Measurements from ENCODE around the gene GLRX. TPM values are rescaled to one million over a fixed set of nuclear protein-coding genes. Genes with fewer than 3 reads are reported as not detected.
A peak's percentile ranks its signal among the peaks of the same experiment; 100 is the strongest.

Gene GLRX
- total RNA-seq, 1 donor from 2014 or later, result 88.4 TPM

GRCh38 chr5:95808013-95808685 is 14.4 kb downstream of the GLRX start:
- ATAC-seq (no peak), DNase-seq (no peak)
- H3K36me3 ChIP-seq, result peaks cover 1% of the 10 kb centered on the region
- peaks cover 49% of the 10 kb centered on the region for H3K4me1 ChIP-seq
- H3K4me3 ChIP-seq, result no peak overlapping the region
- TF ChIP-seq CTCF (IDR thresholded peaks at IDR 0.05), result no peak
- no peaks in the 10 kb centered on the region for H3K27me3 ChIP-seq
- intact Hi-C loops (cut with DNase I), result no loop called here
- H3K9me3 ChIP-seq, result no peaks in the 10 kb centered on the region
- H3K27ac ChIP-seq, result peak overlapping the region; percentile 48

- no peak for TF ChIP-seq CTCF (IDR thresholded peaks at IDR 0.05)
- Histone ChIP-seq H3K4me1 (peaks cover 34% of the 10 kb centered on the region), H3K36me3 (no peaks in the 10 kb centered on the region), H3K27ac (no peak overlapping the region), H3K27me3 (no peaks in the 10 kb centered on the region), H3K9me3 (no peaks in the 10 kb centered on the region), H3K4me3 (no peak overlapping the region)
- DNase-seq, result no peak
- intact Hi-C loops (cut with DNase I), result no loop called here
- ATAC-seq, result no peak
These were observed 15.8 kb downstream of the GLRX start for GRCh38 chr5:95806687-95807086.

- H3K9me3 ChIP-seq, result no peaks in the 10 kb centered on the region
- H3K4me1 ChIP-seq, result peaks cover 17% of the 10 kb centered on the region
- no peak for TF ChIP-seq CTCF (IDR thresholded peaks at IDR 0.05)
- H3K27me3 ChIP-seq, result no peaks in the 10 kb centered on the region
- no peak overlapping the region for H3K27ac ChIP-seq
- DNase-seq, result no peak
- intact Hi-C loops (cut with DNase I), result no loop called here
- no peaks in the 10 kb centered on the region for H3K36me3 ChIP-seq
- no peak overlapping the region for H3K4me3 ChIP-seq
- ATAC-seq, result no peak
These were observed 17.6 kb downstream of the GLRX start for GRCh38 chr5:95804736-95805539.

GRCh38 chr5:95803271-95804148 is 19.0 kb downstream of the GLRX start:
- Histone ChIP-seq H3K4me3 (no peak overlapping the region), H3K4me1 (peaks cover 7% of the 10 kb centered on the region), H3K36me3 (no peaks in the 10 kb centered on the region), H3K27me3 (no peaks in the 10 kb centered on the region), H3K27ac (no peak overlapping the region), H3K9me3 (no peaks in the 10 kb centered on the region)
- intact Hi-C loops (cut with DNase I), result no loop called here
- peak; percentile 51 for ATAC-seq
- no peak for TF ChIP-seq CTCF (IDR thresholded peaks at IDR 0.05)
- DNase-seq, result no peak

GRCh38 chr5:95801961-95802360 is 20.6 kb downstream of the GLRX start:
- intact Hi-C loops (cut with DNase I), result no loop called here
- H3K4me1 ChIP-seq, result no peaks in the 10 kb centered on the region
- H3K27me3 ChIP-seq, result no peaks in the 10 kb centered on the region
- TF ChIP-seq CTCF (IDR thresholded peaks at IDR 0.05), result no peak
- no peaks in the 10 kb centered on the region for H3K9me3 ChIP-seq
- H3K27ac ChIP-seq, result no peak overlapping the region
- no peak for ATAC-seq
- H3K36me3 ChIP-seq, result no peaks in the 10 kb centered on the region
- no peak for DNase-seq
- H3K4me3 ChIP-seq, result no peak overlapping the region

Measured in upper lobe of right lung (tissue), 1 donor.